ENCODE results near the gene ERICH2. TPM values are rescaled to one million over a fixed set of nuclear protein-coding genes. Genes with fewer than 3 reads are reported as not detected.

Gene ERICH2
- total RNA-seq, 3 donors from 2014 or later, result 0.92 TPM; not detected in 2

- no peaks in the 10 kb centered on the region for H3K4me1 ChIP-seq (ENCODE audit: low read depth)
- TF ChIP-seq, protein P1, sequence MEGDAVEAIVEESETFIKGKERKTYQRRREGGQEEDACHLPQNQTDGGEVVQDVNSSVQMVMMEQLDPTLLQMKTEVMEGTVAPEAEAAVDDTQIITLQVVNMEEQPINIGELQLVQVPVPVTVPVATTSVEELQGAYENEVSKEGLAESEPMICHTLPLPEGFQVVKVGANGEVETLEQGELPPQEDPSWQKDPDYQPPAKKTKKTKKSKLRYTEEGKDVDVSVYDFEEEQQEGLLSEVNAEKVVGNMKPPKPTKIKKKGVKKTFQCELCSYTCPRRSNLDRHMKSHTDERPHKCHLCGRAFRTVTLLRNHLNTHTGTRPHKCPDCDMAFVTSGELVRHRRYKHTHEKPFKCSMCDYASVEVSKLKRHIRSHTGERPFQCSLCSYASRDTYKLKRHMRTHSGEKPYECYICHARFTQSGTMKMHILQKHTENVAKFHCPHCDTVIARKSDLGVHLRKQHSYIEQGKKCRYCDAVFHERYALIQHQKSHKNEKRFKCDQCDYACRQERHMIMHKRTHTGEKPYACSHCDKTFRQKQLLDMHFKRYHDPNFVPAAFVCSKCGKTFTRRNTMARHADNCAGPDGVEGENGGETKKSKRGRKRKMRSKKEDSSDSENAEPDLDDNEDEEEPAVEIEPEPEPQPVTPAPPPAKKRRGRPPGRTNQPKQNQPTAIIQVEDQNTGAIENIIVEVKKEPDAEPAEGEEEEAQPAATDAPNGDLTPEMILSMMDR (IDR thresholded peaks at IDR 0.05), result no peak
- H3K9me3 ChIP-seq, result no peaks in the 10 kb centered on the region
- no peak for ATAC-seq
- H3K4me3 ChIP-seq, result no peak overlapping the region
- H3K36me3 ChIP-seq (ENCODE audit: low read depth), result no peaks in the 10 kb centered on the region
- intact Hi-C loops (cut with DNase I, micrococcal nuclease), result no loop called here
- no peak for DNase-seq
Measured at GRCh38 chr2:170828533-170828916, 58.3 kb downstream of the ERICH2 start.

GRCh38 chr2:170829036-170829435 lies 58.9 kb downstream of the ERICH2 start:
- no peak overlapping the region for H3K4me3 ChIP-seq
- intact Hi-C loops (cut with DNase I, micrococcal nuclease), result no loop called here
- no peak for ATAC-seq
- H3K4me1 ChIP-seq (ENCODE audit: low read depth), result no peaks in the 10 kb centered on the region
- no peaks in the 10 kb centered on the region for H3K36me3 ChIP-seq (ENCODE audit: low read depth)
- no peak for DNase-seq
- no peaks in the 10 kb centered on the region for H3K9me3 ChIP-seq
- TF ChIP-seq, protein P1 (IDR thresholded peaks at IDR 0.05), result no peak

- Histone ChIP-seq H3K36me3 (ENCODE audit: low read depth) (no peaks in the 10 kb centered on the region), H3K4me1 (ENCODE audit: low read depth) (no peaks in the 10 kb centered on the region), H3K9me3 (no peaks in the 10 kb centered on the region), H3K4me3 (no peak overlapping the region)
- TF ChIP-seq, protein P1 (IDR thresholded peaks at IDR 0.05), result no peak
- DNase-seq (no peak), ATAC-seq (no peak)
- intact Hi-C loops (cut with DNase I, micrococcal nuclease), result no loop called here
Measured at GRCh38 chr2:170830166-170830565, 60.0 kb downstream of the ERICH2 start.

- TF ChIP-seq, protein P1 (IDR thresholded peaks at IDR 0.05), result no peak
- DNase-seq (no peak), ATAC-seq (no peak)
- no peaks in the 10 kb centered on the region for H3K4me1 ChIP-seq (ENCODE audit: low read depth)
- intact Hi-C loops (cut with DNase I, micrococcal nuclease), result no loop called here
- H3K36me3 ChIP-seq (ENCODE audit: low read depth), result no peaks in the 10 kb centered on the region
- no peaks in the 10 kb centered on the region for H3K9me3 ChIP-seq
- no peak overlapping the region for H3K4me3 ChIP-seq
Measured at GRCh38 chr2:170831115-170831514, 60.9 kb downstream of the ERICH2 start.

- DNase-seq, result no peak
- Histone ChIP-seq H3K36me3 (ENCODE audit: low read depth) (no peaks in the 10 kb centered on the region), H3K9me3 (no peaks in the 10 kb centered on the region), H3K4me3 (no peak overlapping the region), H3K4me1 (ENCODE audit: low read depth) (no peaks in the 10 kb centered on the region)
- intact Hi-C loops (cut with DNase I, micrococcal nuclease), result no loop called here
- TF ChIP-seq, protein P1 (IDR thresholded peaks at IDR 0.05), result no peak
- no peak for ATAC-seq
Measured at GRCh38 chr2:170836027-170836426, 65.8 kb downstream of the ERICH2 start.

- H3K4me1 ChIP-seq (ENCODE audit: low read depth), result no peaks in the 10 kb centered on the region
- DNase-seq, result no peak
- intact Hi-C loops (cut with DNase I, micrococcal nuclease), result no loop called here
- H3K36me3 ChIP-seq (ENCODE audit: low read depth), result no peaks in the 10 kb centered on the region
- H3K4me3 ChIP-seq, result no peak overlapping the region
- TF ChIP-seq, protein P1 (IDR thresholded peaks at IDR 0.05), result no peak
- no peak for ATAC-seq
- H3K9me3 ChIP-seq, result no peaks in the 10 kb centered on the region
Measured at GRCh38 chr2:170840717-170841210, 70.6 kb downstream of the ERICH2 start.

Data from mucosa of descending colon (tissue), 3 donors.